HG03575 (cell line): ENCODE measurements around the gene SLC13A1.

Experiments
- ATAC-seq: cut with Tn5 transposase; IDR thresholded peaks from one replicate; pipeline ENCODE4 v1.9.1; 2021; ENCODE audit not compliant: unreplicated experiment, insufficient number of reproducible peaks, low FRiP score; ENCODE audit errors: extremely low read depth

Gene SLC13A1

DNA sequence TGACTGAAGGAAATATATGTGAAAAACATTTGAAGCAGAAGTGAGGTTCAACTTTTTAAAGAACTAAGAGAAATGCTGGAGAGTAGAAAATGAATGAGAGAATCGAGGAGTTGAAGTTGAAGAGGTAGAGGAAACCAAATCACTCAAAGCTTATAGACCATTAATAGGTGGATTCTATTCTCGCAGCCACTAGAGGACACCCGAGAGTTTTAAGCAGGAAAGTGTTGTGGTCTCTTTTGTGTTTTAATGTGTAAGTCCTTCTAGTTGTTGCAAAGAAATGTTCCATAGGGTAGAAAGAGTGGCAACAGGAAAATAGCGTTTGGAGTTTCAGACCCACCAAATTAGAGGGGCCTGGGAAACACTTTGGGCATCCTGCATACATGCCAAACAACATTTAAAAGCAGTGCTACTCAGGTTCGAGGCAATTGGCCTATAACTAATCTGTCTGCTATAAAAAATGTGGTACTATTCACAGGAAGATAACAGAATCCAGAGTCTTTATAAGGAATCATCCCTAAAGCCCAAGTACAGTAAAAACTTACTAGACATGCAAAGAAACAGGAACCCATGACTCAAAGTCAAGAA, 129.0 kb downstream of the SLC13A1 start:
- no peak for ATAC-seq

- no peak for ATAC-seq
Measured at GRCh38 chr7:123067814-123068213, 132.0 kb downstream of the SLC13A1 start.
